Endodermal cell (in vitro differentiated cells): ENCODE results near the gene PLN. TPM values are rescaled to one million over a fixed set of nuclear protein-coding genes. Genes with fewer than 3 reads are reported as not detected.

Experiments
- DNase-seq: peaks from one replicate; pipeline ENCODE4 v3.0.0-alpha.2; 2017
- H3K27ac ChIP-seq: 2 replicates; pipeline ENCODE4 v1.5.1; 2013; ENCODE audit warnings: mild to moderate bottlenecking, low read depth, low read length, moderate library complexity
- H3K27me3 ChIP-seq: 2 replicates; pipeline ENCODE4 v1.6.1; 2013; ENCODE audit warnings: mild to moderate bottlenecking, low read length, moderate library complexity; ENCODE audit not compliant: insufficient read depth, control insufficient read depth, poor library complexity, severe bottlenecking
- H3K36me3 ChIP-seq: 2 replicates; pipeline ENCODE4 v1.7.0; 2013; ENCODE audit warnings: mild to moderate bottlenecking, low read length, moderate library complexity; ENCODE audit not compliant: control insufficient read depth, insufficient read depth
- H3K4me1 ChIP-seq: one replicate; pipeline ENCODE4 v1.7.0; 2013; ENCODE audit warnings: low read length; ENCODE audit not compliant: control insufficient read depth, insufficient read depth
- H3K4me3 ChIP-seq: 2 replicates; pipeline ENCODE4 v1.5.1; 2013; ENCODE audit warnings: mild to moderate bottlenecking, low read length, moderate library complexity
- H3K9ac ChIP-seq: 2 replicates; pipeline ENCODE4 v1.6.1; 2013; ENCODE audit warnings: mild to moderate bottlenecking, low read length, moderate library complexity; ENCODE audit not compliant: poor library complexity, severe bottlenecking; ENCODE audit errors: extremely low read depth
- H3K9me3 ChIP-seq: 2 replicates; pipeline ENCODE4 v1.6.1; 2013; ENCODE audit warnings: mild to moderate bottlenecking, low read length, moderate library complexity; ENCODE audit not compliant: control insufficient read depth
- H3K27ac Mint-ChIP-seq: 2 replicates; pipeline ENCODE4 v1.8.0; 2020; ENCODE audit warnings: mixed read lengths
- H3K27me3 Mint-ChIP-seq: 2 replicates; pipeline ENCODE4 v1.8.0; 2021; ENCODE audit warnings: mild to moderate bottlenecking, mixed read lengths; ENCODE audit not compliant: insufficient read depth
- H3K36me3 Mint-ChIP-seq: 2 replicates; pipeline ENCODE4 v1.8.0; 2020; ENCODE audit warnings: low read depth, mixed read lengths
- H3K4me1 Mint-ChIP-seq: 2 replicates; pipeline ENCODE4 v1.8.0; 2020; ENCODE audit warnings: mixed read lengths
- H3K4me3 Mint-ChIP-seq: 2 replicates; pipeline ENCODE4 v1.8.0; 2020; ENCODE audit warnings: mild to moderate bottlenecking, moderate library complexity, mixed read lengths
- H3K9me3 Mint-ChIP-seq: 2 replicates; pipeline ENCODE4 v1.8.0; 2020; ENCODE audit warnings: mild to moderate bottlenecking, mixed read lengths
- CTCF ChIP-seq: fragments of 200-600 bp; sonication (generic); conservative IDR thresholded peaks from 2 replicates; pipeline ENCODE4 v1.5.0; 2021; ENCODE audit warnings: antibody characterized with exemption, mild to moderate bottlenecking
- WGBS, 2 experiments: methylation state at CpG; one replicate each; pipeline versions ENCODE4 v1.1.5 to v1.1.7; 2013; ENCODE audit warnings: missing lambda C conversion rate in 2 of 2, mixed read lengths in 1 of 2; ENCODE audit not compliant: insufficient coverage in 1 of 2, insufficient read length in 1 of 2; 5-methylcytosine and 5-hydroxymethylcytosine counted together
- total RNA-seq, 2 donors: library from RNA; stranded (reverse); fragmentation: NEBNext Ultra II Directional in 1 of 2; extraction: Animal tissue kit (Norgen Biotek cat#: 25700) in 1 of 2; gene quantifications; 2 replicates in 1 of 2; 3 replicates in 1 of 2; pipeline ENCODE4 v1.2.1, GENCODE V29; 2021

PLN gene
- total RNA-seq, 2 donors from 2014 or later = not detected

- Mint-ChIP-seq H3K36me3 (no peaks in the 10 kb centered on the region), H3K27me3 (no peaks in the 10 kb centered on the region), H3K4me3 (no peak overlapping the region), H3K4me1 (peaks cover 4% of the 10 kb centered on the region), H3K27ac (no peak overlapping the region), H3K9me3 (peaks cover 9% of the 10 kb centered on the region)
- no peak overlapping the region for H3K27ac ChIP-seq
- H3K27me3 ChIP-seq = no peaks in the 10 kb centered on the region
- no peak for TF ChIP-seq CTCF
- H3K4me1 ChIP-seq = no peaks in the 10 kb centered on the region
- no peak overlapping the region for H3K9ac ChIP-seq
- WGBS, 2 experiments = 100% methylated on average over 1 of the region's 1 CpG; no CpG with 5 or more reads in 1 of the 2 experiments
- H3K36me3 ChIP-seq = no peaks in the 10 kb centered on the region
- H3K9me3 ChIP-seq = peaks cover 19% of the 10 kb centered on the region
- no peak for DNase-seq
- H3K4me3 ChIP-seq = no peak overlapping the region
Measured at GRCh38 chr6:118569498-118569897, 21.4 kb downstream of the PLN start.

- no peak for TF ChIP-seq CTCF
- Histone ChIP-seq H3K4me3 (no peak overlapping the region), H3K9me3 (peaks cover 36% of the 10 kb centered on the region), H3K36me3 (no peaks in the 10 kb centered on the region), H3K27me3 (no peaks in the 10 kb centered on the region), H3K4me1 (no peaks in the 10 kb centered on the region), H3K27ac (no peak overlapping the region), H3K9ac (no peak overlapping the region)
- peaks cover 10% of the 10 kb centered on the region for H3K36me3 Mint-ChIP-seq
- peaks cover 25% of the 10 kb centered on the region for H3K9me3 Mint-ChIP-seq
- 100% methylated on average over 1 of the region's 2 CpGs; no CpG with 5 or more reads in 1 of the 2 experiments for WGBS, 2 experiments
- no peak overlapping the region for H3K27ac Mint-ChIP-seq
- H3K4me3 Mint-ChIP-seq = no peak overlapping the region
- H3K4me1 Mint-ChIP-seq = no peaks in the 10 kb centered on the region
- no peak for DNase-seq
- H3K27me3 Mint-ChIP-seq = no peaks in the 10 kb centered on the region
Measured at GRCh38 chr6:118571121-118571520, 23.0 kb downstream of the PLN start.

- no peaks in the 10 kb centered on the region for H3K27me3 ChIP-seq
- no peaks in the 10 kb centered on the region for H3K36me3 ChIP-seq
- peaks cover 67% of the 10 kb centered on the region for H3K9me3 ChIP-seq
- no peak overlapping the region for H3K9ac ChIP-seq
- no peak overlapping the region for H3K27ac Mint-ChIP-seq
- peaks cover 20% of the 10 kb centered on the region for H3K36me3 Mint-ChIP-seq
- no peaks in the 10 kb centered on the region for H3K27me3 Mint-ChIP-seq
- TF ChIP-seq CTCF = no peak
- peak overlapping the region; percentile 12 for H3K4me3 ChIP-seq
- H3K9me3 Mint-ChIP-seq = peaks cover 53% of the 10 kb centered on the region
- peak overlapping the region; percentile 19 for H3K4me3 Mint-ChIP-seq
- no peaks in the 10 kb centered on the region for H3K4me1 ChIP-seq
- no peaks in the 10 kb centered on the region for H3K4me1 Mint-ChIP-seq
- peak; percentile 78 for DNase-seq
- no peak overlapping the region for H3K27ac ChIP-seq
- 95 to 98% methylated on average over 10 to 13 of the region's 13 CpGs for WGBS, 2 experiments
Measured at GRCh38 chr6:118574051-118574865, 26.2 kb downstream of the PLN start.
